Right atrium auricular region (tissue), 2 donors: ENCODE results near the gene CHMP1A. TPM values are rescaled to one million over a fixed set of nuclear protein-coding genes. Genes with fewer than 3 reads are reported as not detected.
"Not testable (repeated sequence)": the region's sequence is repeated elsewhere in the genome, so short reads cannot be mapped to it uniquely, and the experiment has no call there.

Experiments used
- DNase-seq: peaks from one replicate; pipeline ENCODE4 v3.0.0-alpha.2; 2019; ENCODE audit warnings: low spot score
- H3K27ac ChIP-seq, 2 donors: fragments of 200-600 bp; sonication (generic); 1 replicate in 1 of 2; 2 replicates in 1 of 2; pipeline ENCODE4 v1.5.1; 2016 to 2019
- H3K27me3 ChIP-seq, 2 donors: fragments of 200-600 bp; sonication (generic); one replicate each; pipeline versions ENCODE4 v1.5.1 to v1.6.0; 2017 to 2019
- H3K36me3 ChIP-seq: fragments of 200-600 bp; sonication (generic); one replicate; pipeline ENCODE4 v1.5.1; 2016
- H3K4me1 ChIP-seq, 2 donors: fragments of 200-600 bp; sonication (generic); one replicate each; pipeline versions ENCODE4 v1.5.1 to v1.6.0; 2017 to 2019
- H3K4me3 ChIP-seq, 2 donors: fragments of 200-600 bp; sonication (generic); 1 replicate in 1 of 2; 2 replicates in 1 of 2; pipeline ENCODE4 v1.5.1; 2017 to 2019; ENCODE audit warnings: mild to moderate bottlenecking in 1 of 2, moderate library complexity in 1 of 2
- H3K9me3 ChIP-seq, 2 donors: fragments of 200-600 bp; sonication (generic); one replicate each; pipeline ENCODE4 v1.5.1; 2019
- CTCF ChIP-seq, 2 donors: fragments of 200-600 bp; sonication (generic); IDR thresholded peaks; one replicate each; pipeline ENCODE4 v1.5.1; 2019; ENCODE audit warnings: antibody characterized with exemption in 2 of 2
- total RNA-seq, 2 donors: library from RNA; depleted of rRNA; stranded (reverse); fragments of >200 nt; gene quantifications; one replicate each; pipeline ENCODE4 v1.1.0, GENCODE V29; 2016

The CHMP1A gene
- total RNA-seq, 2 donors from 2014 or later = 39.0 to 73.3 TPM

GRCh38 chr16:89700649-89701424 lies 43.3 kb upstream of the CHMP1A start:
- H3K27ac ChIP-seq = peak overlapping the region; percentile 86
- no peaks in the 10 kb centered on the region for H3K36me3 ChIP-seq
- peak in 1 of 2 donors; percentile 44 for TF ChIP-seq CTCF (IDR thresholded peaks at IDR 0.05)
- no peaks in the 10 kb centered on the region for H3K9me3 ChIP-seq
- H3K4me1 ChIP-seq = peaks cover 0 to 26% of the 10 kb centered on the region in 2 donors
- H3K4me3 ChIP-seq = peak overlapping the region; percentile 72 to 74
- H3K27me3 ChIP-seq = no peaks in the 10 kb centered on the region
- no peak for DNase-seq

GRCh38 chr16:89700100-89700648 lies 42.7 kb upstream of the CHMP1A start:
- H3K4me3 ChIP-seq = peak overlapping the region; percentile 72 to 74
- H3K27ac ChIP-seq = peak overlapping the region; percentile 86
- no peaks in the 10 kb centered on the region for H3K9me3 ChIP-seq
- peaks cover 0 to 26% of the 10 kb centered on the region in 2 donors for H3K4me1 ChIP-seq
- peak; percentile 99 for DNase-seq
- no peaks in the 10 kb centered on the region for H3K36me3 ChIP-seq
- H3K27me3 ChIP-seq = no peaks in the 10 kb centered on the region
- TF ChIP-seq CTCF (IDR thresholded peaks at IDR 0.05) = peak; percentile 47 to 68

GRCh38 chr16:89699629-89700099 lies 42.2 kb upstream of the CHMP1A start:
- H3K27me3 ChIP-seq, H3K36me3 ChIP-seq, DNase-seq, H3K9me3 ChIP-seq: not testable (repeated sequence)
- Histone ChIP-seq H3K4me1 (peaks cover 0 to 26% of the 10 kb centered on the region in 2 donors), H3K4me3 (peak overlapping the region; percentile 11 to 74), H3K27ac (peak overlapping the region; percentile 86)

- H3K27me3 ChIP-seq, H3K27ac ChIP-seq, H3K4me3 ChIP-seq, DNase-seq, H3K9me3 ChIP-seq, H3K36me3 ChIP-seq: not testable (repeated sequence)
- peaks cover 0 to 26% of the 10 kb centered on the region in 2 donors for H3K4me1 ChIP-seq
Measured at GRCh38 chr16:89698717-89699116, 41.2 kb upstream of the CHMP1A start.

GRCh38 chr16:89697616-89698331 lies 40.3 kb upstream of the CHMP1A start:
- Histone ChIP-seq H3K27me3 (no peaks in the 10 kb centered on the region), H3K27ac (no peak overlapping the region), H3K4me3 (no peak overlapping the region), H3K4me1 (peaks cover 0 to 26% of the 10 kb centered on the region in 2 donors), H3K9me3 (no peaks in the 10 kb centered on the region), H3K36me3 (peaks cover 12% of the 10 kb centered on the region)
- DNase-seq = no peak
- TF ChIP-seq CTCF (IDR thresholded peaks at IDR 0.05) = no peak

GRCh38 chr16:89697161-89697615 lies 39.7 kb upstream of the CHMP1A start:
- no peak for TF ChIP-seq CTCF (IDR thresholded peaks at IDR 0.05)
- no peak for DNase-seq
- peaks cover 12% of the 10 kb centered on the region for H3K36me3 ChIP-seq
- no peak overlapping the region for H3K27ac ChIP-seq
- no peaks in the 10 kb centered on the region for H3K27me3 ChIP-seq
- no peaks in the 10 kb centered on the region for H3K9me3 ChIP-seq
- H3K4me3 ChIP-seq = no peak overlapping the region
- H3K4me1 ChIP-seq = peaks cover 0 to 24% of the 10 kb centered on the region in 2 donors
